SHP77 (cell line): Measurements from ENCODE around the gene MCTP1.

Source experiments
- DNase-seq, 2 experiments: peaks; one replicate each; lab custom pipeline; 2025; lab: John Stamatoyannopoulos, UW

Gene MCTP1

DNA sequence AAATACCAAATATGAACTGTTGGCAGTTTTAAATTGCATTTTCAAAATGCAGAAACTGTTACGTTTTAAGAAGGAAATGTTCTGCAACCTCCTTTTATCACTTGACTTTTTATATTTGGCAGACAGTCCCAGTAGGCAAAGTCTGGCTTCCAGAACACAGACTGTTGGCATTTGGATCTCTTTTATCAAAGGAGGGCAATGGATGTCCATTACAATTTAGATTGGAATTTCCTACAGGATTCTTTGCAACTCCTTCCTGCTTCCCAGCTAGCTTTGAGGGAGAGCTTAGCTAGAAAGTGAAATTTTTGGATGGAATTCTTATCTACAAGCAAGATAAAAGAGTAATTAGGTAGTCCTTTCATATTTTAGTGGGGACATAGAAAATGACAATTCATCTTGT lies 523.8 kb downstream of the MCTP1 start:
- DNase-seq: no peak

DNA sequence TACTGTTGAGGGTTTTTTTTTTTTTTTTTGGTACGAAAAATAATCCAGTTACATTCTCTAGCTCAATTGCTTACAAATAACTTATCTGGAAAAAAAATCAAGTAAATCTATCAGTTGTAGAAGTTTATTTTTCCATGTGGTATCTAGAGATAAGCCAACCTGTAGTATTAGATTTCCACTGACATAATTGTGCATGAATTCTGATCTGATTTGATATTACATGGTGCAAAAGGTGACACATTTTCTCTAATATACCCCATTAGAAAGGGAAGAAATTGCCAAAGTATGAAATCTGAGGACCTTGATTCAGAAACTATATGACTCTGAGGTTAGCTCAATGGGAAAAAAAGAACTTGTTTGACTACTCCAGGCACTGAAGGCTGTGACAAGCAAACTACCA lies 524.9 kb downstream of the MCTP1 start:
- DNase-seq: no peak

- DNase-seq: no peak
Measured at GRCh38 chr5:94759022-94759421, 525.9 kb downstream of the MCTP1 start.

- no peak for DNase-seq
Measured at GRCh38 chr5:94754824-94755223, 530.1 kb downstream of the MCTP1 start.

DNA sequence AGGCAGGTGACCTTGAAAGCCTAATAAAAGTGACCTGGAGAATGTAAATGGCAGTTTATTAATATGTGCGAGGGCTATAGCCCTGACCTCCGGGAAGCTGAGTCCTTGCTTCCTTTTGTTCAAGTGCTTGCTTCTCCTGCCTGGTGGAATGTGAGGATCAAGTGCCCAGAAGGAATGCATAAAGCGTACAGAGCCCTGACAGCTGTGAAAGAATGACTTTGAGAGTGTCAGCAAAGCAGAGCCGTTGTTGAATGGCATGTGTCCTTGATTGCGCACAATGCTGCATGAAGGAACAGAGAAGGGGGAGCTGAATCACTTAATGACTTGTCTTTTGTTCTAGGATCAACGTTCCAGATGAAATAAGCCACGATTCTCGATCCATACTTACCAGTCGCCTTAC lies 533.4 kb downstream of the MCTP1 start:
- no peak for DNase-seq

DNA sequence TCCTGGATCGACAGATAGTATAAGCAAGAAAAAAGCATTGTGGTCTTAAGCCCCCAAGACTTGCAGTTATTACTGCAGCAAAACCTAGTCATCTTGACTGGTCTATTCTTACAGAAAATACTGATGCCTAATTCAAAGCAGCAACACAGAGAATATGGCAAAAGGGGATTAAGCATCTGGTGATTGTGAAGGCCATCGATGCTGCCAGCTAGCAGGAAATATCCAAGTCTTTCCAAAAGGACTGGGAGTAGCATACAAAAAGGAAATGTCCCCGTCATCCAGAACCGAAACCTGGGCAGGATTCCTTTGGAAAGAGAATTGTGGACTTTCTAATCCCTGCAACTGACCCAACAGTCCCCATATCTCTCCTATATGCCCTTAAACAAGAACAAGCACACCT lies 534.2 kb downstream of the MCTP1 start:
- no peak for DNase-seq

DNA sequence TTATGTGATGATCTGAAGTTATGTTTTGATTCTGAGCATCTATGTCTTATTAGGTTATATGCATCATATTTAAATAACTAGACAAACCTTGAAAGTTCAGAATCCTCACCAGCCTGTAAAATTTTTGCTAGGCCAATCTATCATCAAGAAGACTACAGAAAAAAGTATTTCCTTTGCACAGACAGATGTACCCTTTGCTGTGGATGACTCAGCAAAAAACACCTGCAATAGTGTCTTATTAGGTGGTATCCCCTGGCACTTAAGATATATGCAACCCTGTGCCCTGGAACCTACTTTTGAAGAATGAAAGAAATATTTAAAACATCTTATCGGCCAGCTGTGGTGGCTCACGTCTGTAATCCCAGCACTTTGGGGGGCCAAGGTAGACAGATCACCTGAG lies 535.9 kb downstream of the MCTP1 start:
- DNase-seq: no peak

- no peak for DNase-seq
Measured at GRCh38 chr5:94748212-94748611, 536.7 kb downstream of the MCTP1 start.

- no peak for DNase-seq
Measured at GRCh38 chr5:94747371-94747770, 537.5 kb downstream of the MCTP1 start.

GRCh38 chr5:94746731-94747124 lies 538.2 kb downstream of the MCTP1 start:
- no peak for DNase-seq

- DNase-seq: no peak
Measured at GRCh38 chr5:94745786-94746730, 538.8 kb downstream of the MCTP1 start.

DNA sequence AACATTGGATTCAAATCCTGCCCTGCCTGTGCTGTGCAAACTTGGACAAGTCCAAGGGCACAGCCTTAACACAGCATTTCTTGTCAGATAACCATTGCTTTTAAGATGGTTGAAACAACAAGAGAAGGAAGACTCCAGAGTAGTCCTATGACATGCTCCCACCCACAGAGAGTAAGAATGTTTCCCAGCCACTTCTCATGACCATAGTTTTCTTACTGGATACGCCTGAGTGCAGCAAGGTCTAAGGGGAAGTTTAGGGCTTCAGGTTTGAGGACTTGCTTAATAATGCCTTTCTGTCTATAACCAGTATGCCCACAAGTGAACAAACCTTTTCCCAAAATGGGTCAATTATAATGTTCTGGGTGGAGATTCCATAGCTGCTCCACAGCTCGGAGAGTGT lies 540.0 kb downstream of the MCTP1 start:
- no peak for DNase-seq

DNA sequence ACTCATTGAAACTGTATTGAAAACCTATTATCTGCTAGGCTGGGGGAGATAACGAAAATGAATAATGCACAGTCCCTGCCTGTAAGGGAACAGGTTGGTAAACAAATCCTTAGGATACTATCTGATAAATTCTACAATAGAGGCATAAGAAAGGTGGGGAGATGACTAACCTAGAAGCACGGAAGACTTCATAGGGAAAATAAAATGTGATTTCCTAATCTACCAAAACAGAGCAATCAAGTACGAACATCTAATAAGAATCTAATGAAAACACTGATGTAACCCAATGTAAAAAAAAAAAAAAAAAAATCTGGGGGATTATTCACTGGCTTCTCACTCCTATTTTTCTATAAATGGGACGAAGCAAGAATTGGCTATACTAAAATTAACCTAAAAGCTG lies 542.0 kb downstream of the MCTP1 start:
- no peak for DNase-seq

DNA sequence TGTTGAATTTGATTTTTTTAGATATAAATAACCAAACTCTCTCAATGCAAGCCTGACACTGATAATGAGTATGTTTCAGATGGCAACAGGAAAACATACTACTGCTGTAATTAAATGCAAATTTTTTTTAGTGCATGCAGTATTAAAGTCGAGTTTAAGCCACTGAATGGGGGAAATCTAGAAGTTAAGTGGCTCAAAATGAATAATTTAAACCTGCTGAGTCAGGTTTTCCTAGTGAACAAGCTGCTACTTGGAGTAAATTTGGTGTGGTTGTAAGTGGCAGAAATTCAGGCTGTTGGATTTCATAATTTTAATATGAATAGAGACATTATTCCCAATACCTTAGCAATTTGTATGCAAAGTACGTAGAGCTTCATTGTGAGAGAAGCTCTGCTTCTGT lies 544.6 kb downstream of the MCTP1 start:
- no peak for DNase-seq

- DNase-seq: no peak
Measured at GRCh38 chr5:94736498-94736897, 548.4 kb downstream of the MCTP1 start.

DNA sequence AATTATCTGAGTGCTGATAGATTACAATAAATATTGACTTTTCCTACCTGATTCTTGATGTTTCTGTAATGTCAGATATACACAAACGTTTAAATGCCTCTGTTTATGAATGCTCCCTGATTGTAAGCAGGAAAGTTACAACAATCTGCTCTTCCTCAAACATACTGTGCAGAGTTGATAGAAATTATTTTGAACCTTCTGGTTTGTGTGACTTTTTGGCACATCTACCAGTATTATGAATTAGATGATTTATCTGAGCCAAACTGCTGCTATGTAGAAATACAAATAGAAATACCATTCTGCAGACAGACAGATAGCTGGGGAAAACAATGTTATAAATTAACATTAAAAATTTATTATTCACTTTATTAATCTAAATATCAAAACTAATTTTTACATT lies 553.4 kb downstream of the MCTP1 start:
- no peak for DNase-seq

- DNase-seq: no peak
Measured at GRCh38 chr5:94725142-94725541, 559.8 kb downstream of the MCTP1 start.

GRCh38 chr5:94715768-94716167 lies 569.1 kb downstream of the MCTP1 start:
- DNase-seq: no peak

DNA sequence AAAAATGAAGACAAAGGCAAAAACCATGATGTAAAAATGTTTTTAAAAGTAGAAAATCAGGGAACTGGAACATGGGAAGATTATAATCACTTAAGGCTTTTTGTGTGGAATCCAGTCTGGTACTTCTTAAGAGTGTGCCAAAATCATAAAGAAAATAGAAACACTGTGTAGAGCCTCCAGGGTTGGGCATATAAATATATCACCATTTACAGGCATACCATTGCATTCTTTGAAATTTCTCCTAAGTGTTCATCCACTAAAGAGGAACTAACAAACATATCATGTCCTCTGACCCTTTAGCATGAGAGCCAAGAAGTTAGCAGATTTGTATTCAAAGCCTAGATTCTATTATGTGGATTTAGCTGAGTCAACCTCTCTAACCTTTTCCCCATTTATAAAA lies 573.1 kb downstream of the MCTP1 start:
- DNase-seq: no peak

DNA sequence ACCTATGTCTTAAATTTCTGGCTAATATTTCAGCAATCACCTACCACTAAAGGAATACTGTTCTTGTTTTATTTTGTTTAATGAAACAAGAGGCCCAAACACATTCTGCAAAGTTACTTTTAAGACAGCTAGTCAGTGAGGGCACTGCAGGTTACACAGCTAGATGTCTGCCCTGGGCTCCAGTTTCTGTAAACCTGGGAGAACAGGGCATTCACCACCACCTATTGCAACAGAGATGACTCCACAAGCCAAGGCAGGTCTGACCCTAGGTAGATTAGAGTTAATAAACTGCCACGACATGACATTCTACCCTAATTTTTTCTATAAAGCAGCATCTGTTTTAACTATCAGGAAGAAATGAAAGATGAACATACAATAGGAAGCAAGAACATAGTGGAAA lies 575.6 kb downstream of the MCTP1 start:
- no peak for DNase-seq

GRCh38 chr5:94707359-94707758 lies 577.5 kb downstream of the MCTP1 start:
- DNase-seq: peak; percentile 34 to 57

- DNase-seq: no peak
Measured at GRCh38 chr5:94705427-94705826, 579.5 kb downstream of the MCTP1 start.

DNA sequence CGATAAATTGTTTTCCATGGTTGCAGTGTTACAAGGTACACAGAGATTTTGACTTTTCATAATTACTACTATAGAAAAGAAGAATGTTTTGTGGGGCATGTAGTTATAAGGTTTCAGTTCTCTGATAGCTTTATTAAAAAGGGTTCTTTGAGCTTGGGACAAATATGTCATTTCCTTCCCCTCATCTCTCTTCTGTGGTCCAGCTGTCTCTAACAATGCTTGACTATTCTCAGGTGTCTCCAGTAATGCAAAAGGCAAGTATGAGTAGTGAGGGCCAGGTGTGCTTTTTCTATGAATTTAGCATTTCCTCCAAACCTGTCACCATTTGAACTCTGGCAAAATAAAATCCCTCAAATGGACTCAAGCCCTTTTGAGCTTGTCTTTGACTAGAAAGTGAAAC lies 582.2 kb downstream of the MCTP1 start:
- no peak for DNase-seq

GRCh38 chr5:94700592-94700991 lies 584.3 kb downstream of the MCTP1 start:
- DNase-seq: no peak
